KG1 (cell line): Measurements from ENCODE around the gene RNF40.
"Not testable (repeated sequence)": the region's sequence is repeated elsewhere in the genome, so short reads cannot be mapped to it uniquely, and the experiment has no call there.

Experiments used
- DNase-seq: peaks from one replicate; lab custom pipeline; 2025; lab: John Stamatoyannopoulos, UW

Gene RNF40

DNA sequence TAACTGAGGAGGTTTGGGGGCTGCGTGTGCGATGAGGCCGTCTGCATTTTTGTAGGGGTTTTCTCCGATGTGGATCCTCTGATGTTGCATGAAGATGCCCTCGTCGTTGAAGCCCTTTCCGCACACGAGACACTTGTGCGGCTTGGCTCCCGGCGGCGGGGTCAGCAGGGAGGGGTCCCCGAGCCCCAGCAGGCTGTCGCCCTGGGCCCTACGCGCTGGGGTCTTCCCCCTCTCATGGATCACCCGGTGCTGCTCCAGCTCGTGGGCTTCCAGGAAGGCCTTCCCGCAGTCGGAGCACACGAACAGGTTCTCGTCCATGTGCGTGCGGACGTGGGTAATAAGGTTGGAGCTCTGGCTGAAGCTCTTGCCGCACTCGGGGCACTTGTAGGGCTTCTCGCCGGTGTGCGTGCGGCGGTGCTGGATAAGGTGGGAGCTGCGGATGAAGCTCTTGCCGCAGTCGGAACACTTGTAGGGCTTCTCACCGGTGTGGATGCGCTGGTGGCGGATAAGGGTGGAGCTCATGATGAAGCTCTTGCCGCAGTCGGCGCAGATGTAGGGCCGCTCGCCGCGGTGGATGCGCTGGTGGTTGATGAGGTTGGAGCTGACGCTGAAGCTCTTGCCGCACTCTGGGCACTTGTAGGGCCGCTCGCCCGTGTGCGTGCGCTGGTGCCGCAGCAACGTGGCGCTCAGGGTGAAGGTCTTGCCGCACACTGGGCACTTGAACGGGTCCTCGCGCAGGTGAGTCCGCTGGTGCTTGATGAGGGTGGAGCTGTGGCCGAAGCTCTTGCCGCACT, 20.6 kb downstream of the RNF40 start:
- DNase-seq, result no peak

DNA sequence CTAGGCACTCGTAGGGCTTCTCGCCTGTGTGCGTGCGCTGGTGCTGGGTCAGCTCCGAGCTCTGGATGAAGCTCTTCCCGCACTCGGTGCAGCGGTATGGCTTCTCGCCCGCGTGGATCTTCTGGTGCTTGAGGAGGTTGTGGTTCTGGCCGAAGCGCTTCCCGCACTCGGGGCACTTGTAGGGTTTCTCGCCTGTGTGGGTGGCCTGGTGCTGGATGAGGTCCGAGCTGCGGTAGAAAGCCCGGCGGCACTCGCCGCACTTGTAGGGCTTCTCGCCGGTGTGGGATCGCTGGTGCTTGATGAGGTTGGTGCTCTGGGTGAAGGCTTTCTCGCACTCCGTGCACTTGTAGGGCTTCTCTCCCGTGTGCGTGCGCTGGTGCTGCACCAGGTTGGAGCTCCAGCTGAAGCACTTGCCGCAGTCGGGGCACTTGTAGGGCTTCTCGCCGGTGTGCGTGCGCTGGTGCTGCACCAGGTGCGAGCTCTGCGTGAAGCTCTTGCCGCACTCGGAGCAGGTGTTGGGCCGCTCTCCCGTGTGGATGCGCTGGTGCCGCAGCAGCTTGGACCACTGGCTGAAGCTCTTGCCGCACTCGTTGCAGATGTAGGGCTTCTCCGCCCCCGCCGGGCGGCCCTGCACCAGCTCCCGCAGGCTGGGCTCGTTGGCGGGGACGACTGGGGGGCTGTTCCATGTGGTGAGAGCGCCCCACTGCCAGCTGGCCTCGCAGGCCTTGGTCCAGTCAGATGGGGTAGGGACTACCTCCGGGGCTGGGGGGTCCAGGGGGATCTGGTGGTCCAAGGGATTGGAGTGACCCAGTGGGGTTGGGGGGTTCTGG, 21.4 kb downstream of the RNF40 start:
- DNase-seq, result no peak

DNA sequence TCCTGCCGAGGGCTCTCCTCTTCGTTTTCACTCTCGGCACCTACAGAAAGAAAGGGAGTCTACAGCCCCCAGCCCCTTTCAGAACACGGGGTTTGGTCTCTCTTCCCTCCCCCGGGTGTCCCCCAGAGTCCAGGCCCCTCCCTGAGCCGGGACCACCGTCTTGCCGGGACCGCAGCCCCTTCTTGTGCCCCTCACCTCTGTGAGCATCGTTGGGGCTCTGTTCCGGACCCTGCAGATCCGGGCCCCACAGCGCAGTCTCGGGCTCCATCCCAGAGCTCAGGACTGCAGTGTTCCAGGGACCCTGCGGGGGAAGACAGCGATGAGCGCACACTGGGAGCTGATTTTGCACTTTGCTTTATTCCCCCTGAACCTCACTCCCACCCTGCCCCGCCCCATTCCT, 22.1 kb downstream of the RNF40 start:
- DNase-seq, result no peak

DNA sequence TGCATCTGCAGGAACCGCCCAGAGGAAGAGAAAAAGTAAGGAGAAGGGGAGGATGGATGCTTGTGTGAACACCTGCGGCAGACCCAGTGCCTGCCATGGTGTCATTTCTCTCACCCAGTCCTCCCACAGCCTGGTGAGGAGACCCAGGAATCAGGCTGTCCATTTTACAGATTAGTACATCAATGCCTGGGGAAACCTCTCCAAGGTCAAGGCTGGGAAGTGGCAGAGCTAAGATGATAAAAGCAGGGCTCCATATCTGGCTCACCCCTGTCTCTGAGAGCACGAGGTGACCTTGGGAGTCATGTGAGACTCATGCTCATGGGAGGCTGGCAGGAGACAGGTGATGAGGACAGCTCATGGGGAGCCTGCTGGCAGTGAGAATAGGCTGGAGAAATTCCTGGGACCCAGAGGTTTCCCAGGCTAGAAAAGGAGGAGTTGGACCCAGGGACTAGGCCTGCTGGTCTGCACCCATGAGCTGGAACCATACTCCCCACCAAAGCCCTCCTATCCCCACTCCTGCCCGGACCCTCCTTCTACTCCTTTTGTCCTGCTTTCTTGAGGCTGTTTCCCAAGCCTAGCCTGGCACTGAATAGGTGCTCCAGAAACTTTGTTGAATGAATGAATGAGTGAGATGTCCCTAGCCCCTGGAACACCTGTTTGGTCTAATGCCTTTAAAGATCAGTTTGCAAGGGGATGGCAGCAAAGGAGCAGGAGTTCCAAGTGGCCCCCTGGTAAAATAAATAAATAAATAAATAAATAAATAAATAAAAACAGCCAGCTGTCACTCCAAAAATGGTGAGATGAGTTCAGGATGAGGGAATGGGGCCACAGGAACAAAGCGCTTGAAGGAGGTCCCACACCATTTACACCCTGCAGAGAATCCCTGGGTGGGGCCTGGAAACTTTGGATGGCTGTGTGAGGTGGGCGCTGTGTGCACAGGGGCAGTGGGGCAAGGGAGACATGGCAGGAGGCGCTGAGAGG, 23.3 kb downstream of the RNF40 start:
- no peak for DNase-seq

DNA sequence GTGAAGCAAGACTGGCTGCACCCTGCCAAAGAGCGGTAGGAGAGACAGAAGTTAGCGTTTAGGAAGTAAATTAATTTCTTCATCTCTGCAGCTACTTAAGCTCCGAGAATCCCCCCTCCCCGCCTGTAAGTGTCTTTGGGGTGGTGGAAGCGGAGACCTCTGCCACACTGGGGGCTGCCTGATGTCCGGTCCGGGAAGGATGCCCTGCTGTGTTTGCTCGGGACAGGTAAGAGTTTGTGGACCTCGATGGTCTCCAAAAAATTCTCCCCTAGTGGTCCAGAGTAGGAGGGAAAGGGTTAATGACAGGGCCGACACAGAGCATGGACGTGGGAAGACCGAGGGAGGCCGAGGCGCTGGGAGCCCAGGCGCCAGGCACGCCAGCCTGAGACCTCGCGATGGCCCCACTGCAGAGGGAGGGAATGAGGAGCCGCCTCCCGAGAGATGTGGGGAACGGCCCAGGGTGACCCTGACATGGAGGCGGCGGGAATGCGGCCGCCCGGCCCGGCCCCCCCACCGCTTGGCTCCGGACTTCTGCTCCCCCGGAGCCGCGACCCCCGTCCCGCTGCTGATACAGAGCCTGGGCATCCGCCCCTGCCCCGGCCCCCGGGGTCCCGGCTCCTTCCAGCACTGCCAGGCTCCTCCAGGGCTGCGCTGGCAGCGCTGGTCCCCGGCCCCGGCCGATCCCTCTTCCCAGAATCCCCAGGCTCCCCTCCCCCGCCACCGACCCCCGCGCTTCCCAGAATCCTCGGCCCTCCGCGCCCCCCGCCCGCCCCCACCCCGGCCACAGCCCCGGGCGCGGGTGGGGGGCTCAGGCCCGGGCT, 24.2 kb downstream of the RNF40 start:
- no peak for DNase-seq

DNA sequence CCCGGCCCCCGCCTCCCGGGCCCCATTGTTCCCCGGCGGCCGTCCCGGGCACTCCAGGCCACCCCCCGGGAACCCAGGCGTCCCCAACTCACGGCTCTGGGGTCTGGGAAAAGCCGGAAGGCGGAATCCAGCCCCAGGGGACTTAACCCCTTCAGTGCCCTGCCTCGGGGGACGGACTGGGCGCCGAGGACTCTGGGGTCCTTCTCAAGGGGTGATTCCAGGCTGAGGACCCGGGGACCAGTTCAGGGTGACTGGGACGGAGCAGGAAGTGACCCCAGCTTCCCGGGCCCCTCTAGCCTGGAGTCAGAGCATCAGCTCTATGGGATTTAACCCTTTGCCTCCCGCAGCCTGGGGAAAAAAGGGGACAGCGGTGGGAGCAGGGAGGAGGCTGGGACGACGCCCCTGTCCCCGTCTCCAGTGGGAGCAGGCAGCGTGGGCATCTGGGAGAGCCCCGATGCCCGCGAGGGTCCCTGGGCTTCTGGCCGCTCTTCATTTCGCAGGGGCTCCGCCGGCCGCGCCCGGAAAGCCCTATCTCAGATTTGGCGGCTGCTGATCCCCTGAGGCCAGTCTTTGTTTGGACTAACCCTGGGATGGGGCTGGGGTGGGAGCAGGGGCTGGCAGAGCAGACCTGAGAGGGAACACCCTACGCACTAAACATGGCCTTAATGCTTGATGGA, 25.0 kb downstream of the RNF40 start, which contains the start of gene ZNF629:
TSS of gene ZNF629 (minus strand) at position 270 of the 677 bp plus-strand sequence. CDS start 2,723 bp downstream, outside the sequence.
- DNase-seq, result no peak

DNA sequence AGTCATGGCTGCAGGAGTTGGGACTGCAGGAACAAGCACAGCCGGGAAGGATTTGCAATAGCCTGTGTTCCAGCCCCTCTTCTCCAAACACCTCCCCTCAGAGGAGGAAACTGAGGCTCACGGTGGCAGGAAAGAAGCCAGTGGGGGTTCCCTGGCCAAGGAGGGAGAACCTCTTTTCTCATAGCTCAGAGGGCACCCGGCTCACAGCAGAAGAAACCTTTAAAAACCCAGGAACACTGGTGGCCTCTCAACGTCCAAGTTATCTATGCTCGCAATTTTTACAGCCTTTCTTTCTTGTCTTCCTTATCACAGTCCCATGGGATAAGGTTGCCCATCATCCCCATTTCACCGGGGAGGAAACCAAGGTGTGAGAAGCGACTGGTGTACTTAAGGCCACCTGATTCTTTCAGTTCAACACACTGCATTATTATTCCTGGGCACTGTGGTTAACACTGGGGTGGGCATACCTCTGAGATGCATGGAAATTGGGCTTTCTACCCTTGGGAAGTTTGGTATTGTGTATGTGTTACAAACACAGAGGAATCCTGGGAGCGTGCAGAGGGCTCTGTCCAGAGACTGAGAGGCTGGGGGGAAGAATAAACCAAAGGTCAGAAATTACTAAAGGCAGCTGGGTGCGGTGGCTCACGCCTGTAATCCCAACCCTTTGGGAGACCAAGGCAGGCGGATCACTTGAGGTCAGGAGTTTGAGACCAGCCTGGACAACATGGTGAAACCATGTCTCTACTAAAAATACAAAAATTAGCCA, 25.7 kb downstream of the RNF40 start:
- no peak for DNase-seq

DNA sequence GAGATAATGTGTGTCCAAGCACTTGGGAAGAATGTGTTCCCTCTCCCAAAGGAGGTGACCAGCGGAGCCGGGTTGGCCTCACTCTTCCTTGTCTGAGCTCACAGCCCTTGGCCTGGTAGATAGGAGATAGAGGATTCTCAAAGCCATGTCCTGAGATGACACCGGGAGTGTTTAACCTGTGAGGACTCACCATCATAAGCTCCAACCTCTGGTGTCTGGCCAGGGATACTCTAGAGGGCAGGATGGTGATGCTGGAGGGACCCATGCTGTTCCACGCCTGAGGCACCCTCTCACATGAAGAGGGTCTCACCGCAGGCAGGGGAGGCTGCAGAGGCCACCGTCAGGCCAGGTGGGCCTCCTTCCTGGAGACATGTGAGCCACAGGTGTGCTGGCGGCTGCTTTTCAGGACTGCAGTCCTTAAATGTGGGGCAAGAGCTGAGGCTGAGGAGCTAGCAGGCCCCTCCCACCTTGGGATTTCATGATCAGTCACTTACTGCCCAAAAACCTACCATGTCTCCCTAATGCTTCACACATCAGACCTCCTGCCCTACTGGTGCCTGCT, 31.5 kb downstream of the RNF40 start:
- no peak for DNase-seq

DNA sequence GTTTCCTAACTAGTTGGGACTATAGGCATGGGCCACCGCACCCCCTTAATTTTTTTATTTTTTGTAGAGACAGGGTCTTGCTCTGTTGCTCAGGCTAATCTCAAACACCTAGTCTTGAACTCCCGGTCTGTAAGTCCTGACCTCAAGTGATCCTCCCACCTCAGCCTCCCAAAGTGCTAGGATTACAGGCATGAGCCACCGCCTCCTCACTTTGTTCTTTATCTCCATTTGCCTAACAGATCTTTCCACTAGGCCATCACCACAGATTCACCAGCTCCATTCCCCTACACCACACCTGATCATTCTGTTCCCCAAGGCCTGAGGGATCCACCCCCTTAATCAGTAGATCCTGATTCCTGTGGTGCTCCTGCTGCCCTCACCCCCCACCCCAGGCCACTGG, 32.5 kb downstream of the RNF40 start:
- DNase-seq, result no peak

DNA sequence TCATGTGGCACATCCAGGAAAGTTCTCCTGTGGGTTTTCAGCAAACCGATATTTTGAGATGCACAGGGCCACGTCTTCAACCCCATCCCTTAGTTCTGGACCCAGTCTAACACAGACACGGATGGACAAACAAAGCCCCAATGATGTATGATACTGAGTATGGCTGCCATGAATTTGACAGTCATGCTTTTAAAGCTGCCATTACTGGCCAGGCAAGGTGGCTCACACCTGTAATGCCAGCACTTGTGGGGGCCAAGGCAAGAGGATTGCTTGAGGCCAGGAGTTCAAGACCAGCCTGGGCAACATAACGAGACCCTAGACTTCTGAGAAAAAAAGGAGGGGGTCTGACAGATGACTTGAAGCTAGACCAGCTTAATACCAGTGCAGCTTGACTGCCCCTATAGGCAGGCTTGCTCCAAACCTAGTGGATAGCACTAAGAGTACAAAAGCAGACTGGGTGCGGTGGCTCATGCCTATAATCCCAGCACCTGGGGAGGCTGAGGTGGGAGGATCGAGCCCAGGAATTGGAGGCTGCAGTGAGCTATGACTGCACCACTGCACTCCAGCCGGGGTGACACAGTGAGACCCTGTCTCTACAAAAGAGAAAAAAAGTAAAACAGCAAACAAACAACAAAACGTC, 35.7 kb downstream of the RNF40 start:
- DNase-seq, result no peak

DNA sequence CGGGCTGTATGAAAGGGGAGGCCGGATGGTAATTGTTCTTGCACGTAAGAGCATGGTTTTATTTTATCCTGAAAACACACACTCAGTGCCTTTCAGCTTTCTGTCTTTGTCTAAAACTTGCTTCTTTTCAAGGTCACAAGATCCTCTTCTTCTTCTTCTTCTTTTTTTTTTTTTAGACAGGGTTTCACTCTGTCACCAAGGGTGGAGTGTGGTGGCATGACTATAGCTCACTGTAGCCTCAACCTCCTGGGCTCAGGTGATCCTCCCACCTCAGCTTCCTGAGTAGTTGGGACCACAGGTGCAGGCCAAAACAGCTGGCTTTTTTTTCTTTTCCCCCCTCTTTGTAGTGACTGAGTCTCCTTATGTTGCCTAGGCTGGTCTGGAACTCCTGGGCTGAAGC, 40.8 kb downstream of the RNF40 start:
- no peak for DNase-seq

DNA sequence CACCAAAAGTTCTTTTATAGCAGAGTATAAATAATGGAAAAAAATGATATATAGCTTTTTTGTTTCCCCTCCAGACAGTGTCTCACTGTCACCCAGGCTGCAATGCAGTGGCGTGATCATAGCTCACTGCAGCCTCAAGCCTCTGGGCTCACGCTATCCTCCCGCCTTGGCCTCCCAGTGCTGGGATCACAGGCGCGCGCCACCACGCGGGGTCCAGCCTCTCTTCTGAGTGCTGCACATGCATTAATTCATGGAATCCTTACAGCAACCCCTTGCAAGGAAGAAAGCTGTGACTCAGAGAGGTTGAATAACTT, 42.9 kb downstream of the RNF40 start:
- no peak for DNase-seq

DNA sequence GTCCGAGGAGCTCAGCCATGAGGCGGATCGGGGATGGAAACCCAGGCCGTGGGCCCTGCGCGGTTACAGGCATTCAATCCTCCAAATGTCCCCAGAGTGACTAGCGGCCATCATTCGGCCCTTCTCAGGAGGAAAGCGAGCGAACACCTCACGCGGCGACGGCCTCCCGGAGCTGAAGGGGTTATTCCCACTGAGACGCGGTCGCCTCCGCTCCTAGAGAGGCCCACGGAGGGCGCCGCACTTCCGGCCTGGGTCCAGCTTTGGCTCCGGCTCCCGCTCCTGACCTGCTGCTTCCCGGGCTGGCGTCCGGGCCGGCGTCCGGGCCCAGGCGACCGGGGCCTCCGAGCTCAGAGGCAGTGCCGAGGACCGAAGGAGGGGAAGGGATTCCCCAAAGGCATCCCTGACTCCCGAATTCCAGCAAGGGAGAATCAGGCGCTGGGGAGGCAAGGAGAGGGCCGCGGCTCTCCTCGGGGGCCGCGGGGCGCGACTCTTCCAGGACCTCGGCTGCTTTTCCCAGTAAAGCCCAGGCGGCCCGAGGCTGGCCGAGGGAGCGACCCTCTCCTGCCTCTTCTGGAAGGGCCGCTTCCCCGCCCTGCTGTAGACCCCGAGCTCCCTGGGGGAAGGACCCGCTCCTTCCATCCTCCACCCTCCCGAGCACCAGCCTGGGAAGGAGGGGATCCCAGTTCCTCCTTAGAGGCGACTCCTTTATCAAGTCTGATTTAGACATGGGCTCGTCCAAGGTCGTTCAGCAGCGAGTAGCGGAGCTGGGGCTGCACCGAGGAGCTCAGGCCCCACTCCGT, 43.4 kb downstream of the RNF40 start:
- no peak for DNase-seq

DNA sequence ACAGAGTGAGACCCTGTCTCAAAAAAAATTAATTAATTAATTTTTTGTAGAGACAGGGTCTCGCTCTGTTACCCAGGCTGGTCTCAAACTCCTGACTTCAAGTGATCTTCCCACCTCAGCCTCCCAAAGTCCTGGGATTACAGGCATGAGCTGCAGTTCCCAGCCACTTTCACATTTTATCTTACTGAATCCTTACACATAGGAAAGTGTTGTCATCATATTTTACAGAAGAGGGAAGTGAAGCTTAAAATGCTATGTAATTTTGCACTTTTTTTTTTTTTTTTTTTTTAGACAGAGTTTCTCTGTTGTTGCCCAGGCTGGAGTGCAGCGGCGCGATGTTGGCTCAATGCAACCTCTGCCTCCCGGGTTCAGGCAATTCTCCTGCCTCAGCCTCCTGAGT, 46.0 kb downstream of the RNF40 start:
- no peak for DNase-seq

DNA sequence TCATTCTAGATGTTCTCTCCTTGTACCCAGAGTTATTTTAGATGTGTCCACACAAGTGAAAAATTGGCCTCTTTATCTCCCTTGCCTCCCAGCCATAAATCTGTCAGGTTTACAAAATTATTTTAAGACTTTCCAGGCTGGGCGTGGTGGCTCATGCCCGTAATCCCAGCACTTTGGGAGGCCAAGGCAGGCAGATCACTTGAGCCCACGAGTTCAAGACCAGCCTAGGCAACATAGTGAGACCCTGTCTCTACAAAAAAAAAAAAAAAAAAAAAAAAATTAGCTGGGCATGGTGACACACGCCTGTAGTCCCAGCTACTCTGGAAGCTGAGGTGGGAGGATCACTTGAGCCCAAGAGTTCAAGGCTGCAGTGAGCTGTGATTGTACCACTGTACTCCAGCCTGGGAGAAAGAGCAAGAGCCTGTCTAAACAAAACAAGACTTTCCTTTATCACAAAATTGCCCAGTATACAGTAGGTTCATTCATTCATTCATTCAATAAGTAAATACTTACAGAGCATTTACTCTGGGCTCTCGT, 46.8 kb downstream of the RNF40 start:
- not testable (repeated sequence) for DNase-seq

DNA sequence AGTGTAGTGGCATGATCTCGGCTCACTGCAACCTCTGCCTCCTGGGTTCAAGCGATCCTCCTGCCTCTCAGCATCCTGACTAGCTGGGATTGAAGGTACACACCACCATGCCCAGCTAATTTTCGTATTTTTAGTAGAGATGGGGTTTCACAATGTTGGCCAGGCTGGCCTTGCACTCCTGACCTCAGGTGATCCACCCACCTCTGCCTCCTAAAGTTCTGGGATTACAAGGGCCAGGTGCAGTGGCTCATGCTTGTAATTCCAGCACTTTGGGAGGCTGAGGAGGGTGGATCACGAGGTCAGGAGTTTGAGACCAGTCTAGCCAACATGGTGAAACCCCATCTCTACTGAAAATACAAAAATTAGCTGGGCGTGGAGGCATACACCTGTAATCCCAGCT, 47.6 kb downstream of the RNF40 start:
- DNase-seq, result not testable (repeated sequence)

DNA sequence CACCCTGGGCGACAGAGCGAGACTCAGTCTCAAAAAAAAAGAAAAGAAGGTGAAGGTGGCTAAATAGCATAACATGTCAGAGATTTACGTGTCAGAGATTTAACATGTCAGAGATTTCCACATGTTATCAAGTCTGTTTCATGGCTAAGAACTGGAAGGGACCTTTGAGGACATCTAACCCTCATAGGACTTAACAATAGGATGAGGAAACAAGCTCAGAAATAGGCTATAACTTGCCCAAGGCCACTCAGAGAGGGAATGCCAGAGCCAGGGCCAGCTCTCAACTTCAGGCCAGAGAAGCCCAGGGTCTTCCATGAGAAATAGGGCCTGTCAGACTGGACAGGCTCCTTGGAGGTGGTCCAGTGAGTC, 51.7 kb downstream of the RNF40 start:
- DNase-seq, result no peak

DNA sequence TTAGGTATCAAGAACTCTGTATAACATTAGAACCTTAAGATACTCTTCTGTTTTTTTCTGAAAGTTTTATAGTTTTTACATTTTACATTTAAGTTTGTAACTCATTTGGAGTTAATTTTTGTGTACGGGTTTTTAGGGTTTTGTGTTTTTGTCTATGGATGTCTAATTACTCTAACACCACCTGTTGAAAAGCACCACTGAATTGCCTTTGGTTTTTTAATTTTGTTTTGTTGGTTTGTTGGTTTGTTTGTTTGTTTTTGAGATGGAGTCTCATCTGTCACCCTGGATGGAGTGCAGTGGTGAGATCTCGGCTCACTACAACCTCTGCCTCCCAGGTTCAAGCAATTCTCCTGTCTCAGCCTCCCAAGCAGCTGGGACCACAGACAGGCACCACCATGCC, 54.6 kb downstream of the RNF40 start:
- DNase-seq, result no peak
